ENCODE data around the gene FBH1. TPM values are rescaled to one million over a fixed set of nuclear protein-coding genes. Genes with fewer than 3 reads are reported as not detected.

The FBH1 gene
- total and polyA plus RNA-seq, 8 donors, result 74.7 to 96.1 (median 85.0) TPM

- intact Hi-C loops (cut with DNase I), result no loop called here
- H3K27ac ChIP-seq, result no peak overlapping the region
These were observed 91.5 kb downstream of the FBH1 start for GRCh38 chr10:5981529-5981928.

GRCh38 chr10:5983774-5984173, 93.7 kb downstream of the FBH1 start:
- Histone ChIP-seq H3K4me1 (peaks cover 0 to 6% of the 10 kb centered on the region in 2 donors), H3K4me3 (no peak overlapping the region), H3K27ac (no peak overlapping the region), H3K27me3 (no peaks in the 10 kb centered on the region), H3K9me3 (no peaks in the 10 kb centered on the region), H3K36me3 (no peaks in the 10 kb centered on the region)
- ATAC-seq (peak; percentile 44), DNase-seq (peak in 1 of 4 donors; percentile 37)
- intact Hi-C loops (cut with DNase I), result no loop called here
- no peak for TF ChIP-seq CTCF (IDR thresholded peaks at IDR 0.05)

More at GRCh38 chr10:5981529-5981928, 91.5 kb downstream of the FBH1 start:
- no peaks in the 10 kb centered on the region for H3K27me3 ChIP-seq
- H3K4me1 ChIP-seq, result peaks cover 0 to 8% of the 10 kb centered on the region in 2 donors
- ATAC-seq, result no peak
- H3K4me3 ChIP-seq, result no peak overlapping the region
- H3K9me3 ChIP-seq, result no peaks in the 10 kb centered on the region
- TF ChIP-seq CTCF (IDR thresholded peaks at IDR 0.05), result no peak
- no peaks in the 10 kb centered on the region for H3K36me3 ChIP-seq
- no peak for DNase-seq

- Histone ChIP-seq H3K9me3 (no peaks in the 10 kb centered on the region), H3K27ac (no peak overlapping the region), H3K27me3 (no peaks in the 10 kb centered on the region), H3K4me3 (no peak overlapping the region), H3K4me1 (no peaks in the 10 kb centered on the region), H3K36me3 (no peaks in the 10 kb centered on the region)
- no peak for DNase-seq
- TF ChIP-seq CTCF (IDR thresholded peaks at IDR 0.05), result no peak
- intact Hi-C loops (cut with DNase I), result no loop called here
- ATAC-seq, result no peak
These were observed 95.0 kb downstream of the FBH1 start for GRCh38 chr10:5985029-5985428.

Other genes with a start within 250 kb of the FBH1 start
- 10 to 100 TPM; 12.9 to 19.6 TPM for gene ASB13, start 223.6 kb upstream of the FBH1 start, total RNA-seq
- gene ASB13, start 223.6 kb upstream of the FBH1 start, polyA plus RNA-seq (ENCODE audit: insufficient read length in 6 of 6), result 10 to 100 TPM in 4 of 6 donors, 1 to 10 TPM in 2; 9.0 to 14.9 (median 11.4) TPM
- gene TASOR2, start 205.4 kb upstream of the FBH1 start, total RNA-seq, result 10 to 100 TPM; 54.1 to 66.5 TPM
- gene TASOR2, start 205.4 kb upstream of the FBH1 start, polyA plus RNA-seq (ENCODE audit: insufficient read length in 6 of 6), result 10 to 100 TPM; 35.5 to 45.3 (median 38.3) TPM
- 100 to 1,000 TPM; 196 to 219 TPM for gene GDI2, start 76.8 kb upstream of the FBH1 start, total RNA-seq
- 100 to 1,000 TPM; 234 to 304 (median 262) TPM for gene GDI2, start 76.8 kb upstream of the FBH1 start, polyA plus RNA-seq (ENCODE audit: insufficient read length in 6 of 6)
- 1 to 10 TPM; 4.4 to 4.5 TPM for gene ANKRD16, start 350 bp upstream of the FBH1 start, total RNA-seq
- 10 to 100 TPM; 10.6 to 13.0 (median 11.9) TPM for gene ANKRD16, start 350 bp upstream of the FBH1 start, polyA plus RNA-seq (ENCODE audit: insufficient read length in 6 of 6)
- gene IL15RA, start 87.3 kb downstream of the FBH1 start, total RNA-seq, result 10 to 100 TPM; 14.7 to 46.2 TPM
- 1 to 10 TPM; 4.4 to 9.1 (median 6.3) TPM for gene IL15RA, start 87.3 kb downstream of the FBH1 start, polyA plus RNA-seq (ENCODE audit: insufficient read length in 6 of 6)
- gene IL2RA, start 172.1 kb downstream of the FBH1 start, total RNA-seq, result 1 to 10 TPM; 1.7 to 4.1 TPM
- under 1 TPM; 0.11 to 0.48 (median 0.26) TPM for gene IL2RA, start 172.1 kb downstream of the FBH1 start, polyA plus RNA-seq (ENCODE audit: insufficient read length in 6 of 6)
- gene RBM17, start 198.8 kb downstream of the FBH1 start, total RNA-seq, result 10 to 100 TPM; 63.2 to 95.5 TPM
- 100 to 1,000 TPM; 176 to 215 (median 191) TPM for gene RBM17, start 198.8 kb downstream of the FBH1 start, polyA plus RNA-seq (ENCODE audit: insufficient read length in 6 of 6)

All from left lung (tissue), 10 donors.